RKO (cell line): ENCODE measurements around the gene CFAP97.
"Not testable (repeated sequence)": the region's sequence is repeated elsewhere in the genome, so short reads cannot be mapped to it uniquely, and the experiment has no call there.

Experiments
- DNase-seq: peaks from one replicate; pipeline ENCODE4 v3.0.0-alpha.2; 2016; ENCODE audit warnings: low spot score

Gene CFAP97

GRCh38 chr4:185203486-185204237 is at the start of gene CFAP97:
Gene CFAP97 (minus strand): TSS chr4:185204000. CDS start chr4:185191196, 12,804 bp downstream.
- peak; percentile 90 for DNase-seq

GRCh38 chr4:185249105-185249504 is 45.3 kb upstream of the CFAP97 start:
- DNase-seq = no peak

- no peak for DNase-seq
These were observed 44.7 kb upstream of the CFAP97 start for GRCh38 chr4:185248393-185249039.

- DNase-seq = no peak
These were observed 43.4 kb upstream of the CFAP97 start for GRCh38 chr4:185247151-185247550.

- DNase-seq = no peak
These were observed 42.7 kb upstream of the CFAP97 start for GRCh38 chr4:185246453-185246852.

GRCh38 chr4:185244763-185245162 is 41.0 kb upstream of the CFAP97 start:
- no peak for DNase-seq

GRCh38 chr4:185243879-185244278 is 40.1 kb upstream of the CFAP97 start:
- DNase-seq = no peak

- DNase-seq = no peak
These were observed 39.1 kb upstream of the CFAP97 start for GRCh38 chr4:185242749-185243533.

- DNase-seq = not testable (repeated sequence)
These were observed 36.7 kb upstream of the CFAP97 start for GRCh38 chr4:185240486-185240885.

- no peak for DNase-seq
These were observed 35.0 kb upstream of the CFAP97 start for GRCh38 chr4:185238750-185239149.

- no peak for DNase-seq
These were observed 34.4 kb upstream of the CFAP97 start for GRCh38 chr4:185238215-185238681.

GRCh38 chr4:185237175-185237574 is 33.4 kb upstream of the CFAP97 start:
- DNase-seq = no peak

- DNase-seq = no peak
These were observed 32.2 kb upstream of the CFAP97 start for GRCh38 chr4:185235843-185236503.

GRCh38 chr4:185235119-185235842 is 31.5 kb upstream of the CFAP97 start:
- DNase-seq = no peak

- DNase-seq = no peak
These were observed 28.6 kb upstream of the CFAP97 start for GRCh38 chr4:185232370-185232769.

GRCh38 chr4:185229021-185229818 is 25.4 kb upstream of the CFAP97 start:
- DNase-seq = no peak

GRCh38 chr4:185227713-185228278 is 24.0 kb upstream of the CFAP97 start:
- DNase-seq = no peak

GRCh38 chr4:185227131-185227551 is 23.3 kb upstream of the CFAP97 start:
- no peak for DNase-seq

- DNase-seq = no peak
These were observed 22.1 kb upstream of the CFAP97 start for GRCh38 chr4:185225940-185226339.

- peak; percentile 32 for DNase-seq
These were observed 20.8 kb upstream of the CFAP97 start for GRCh38 chr4:185224597-185224996.
